Gastroesophageal sphincter (tissue), 4 donors: ENCODE results near the gene SSU72. TPM values are rescaled to one million over a fixed set of nuclear protein-coding genes. Genes with fewer than 3 reads are reported as not detected.

ENCODE experiments used
- ATAC-seq: fragments of 150-250 bp; one replicate; pipeline ENCODE4 v1.9.1; 2016; ENCODE audit warnings: mild to moderate bottlenecking, moderate library complexity
- H3K27ac ChIP-seq, 4 donors: fragments of 200-600 bp; sonication (generic) in 3 of 4; 1 replicate in 3 of 4; 2 replicates in 1 of 4; pipeline ENCODE4 v1.5.1; 2016 to 2019
- H3K27me3 ChIP-seq: fragments of 200-600 bp; sonication (generic); one replicate; pipeline ENCODE4 v1.5.1; 2019
- H3K36me3 ChIP-seq, 2 donors: fragments of 200-600 bp; sonication (generic); one replicate each; pipeline ENCODE4 v1.5.1; 2019; ENCODE audit warnings: control low read depth in 1 of 2
- H3K4me1 ChIP-seq, 3 donors: fragments of 200-600 bp; sonication (generic); 1 replicate in 2 of 3; 2 replicates in 1 of 3; pipeline ENCODE4 v1.5.1; 2016 to 2019; ENCODE audit warnings: control low read depth in 2 of 3
- H3K4me3 ChIP-seq, 2 donors: fragments of 200-600 bp; sonication (generic); one replicate each; pipeline ENCODE4 v1.5.1; 2019; ENCODE audit warnings: mild to moderate bottlenecking in 1 of 2, moderate library complexity in 1 of 2
- H3K9me3 ChIP-seq, 3 donors: fragments of 200-600 bp; sonication (generic); one replicate each; pipeline ENCODE4 v1.5.1; 2017 to 2019; ENCODE audit warnings: control low read depth in 2 of 3
- CTCF ChIP-seq, 4 experiments: fragments of 200-600 bp in 2 of 4; fragments of 450-650 bp in 2 of 4; sonication (generic) in 1 of 4; IDR thresholded peaks; one replicate each; pipeline ENCODE4 v1.5.1; 2017 to 2019; ENCODE audit warnings: antibody characterized with exemption in 4 of 4, mild to moderate bottlenecking in 2 of 4, moderate library complexity in 2 of 4
- EP300 ChIP-seq: sonication (generic); formaldehyde crosslinking; IDR thresholded peaks from one replicate; pipeline ENCODE4 v1.6.1; 2017; ENCODE audit warnings: antibody characterized with exemption, mild to moderate bottlenecking
- POLR2A ChIP-seq, 2 donors: fragments of 450-650 bp; IDR thresholded peaks; one replicate each; pipeline ENCODE4 v1.6.1; 2017; ENCODE audit warnings: antibody characterized with exemption in 2 of 2, mild to moderate bottlenecking in 2 of 2, moderate library complexity in 1 of 2
- POLR2AphosphoS5 ChIP-seq: sonication (generic); formaldehyde crosslinking; IDR thresholded peaks from one replicate; pipeline ENCODE4 v1.6.1; 2017; ENCODE audit warnings: antibody characterized with exemption
- WGBS, 2 donors: methylation state at CpG; one replicate each; pipeline ENCODE4 v1.1.5; 2018; ENCODE audit warnings: low coverage in 1 of 2; 5-methylcytosine and 5-hydroxymethylcytosine counted together
- total RNA-seq, 4 donors: library from RNA; depleted of rRNA; stranded (reverse); fragments of >200 nt; gene quantifications; one replicate each; pipeline ENCODE4 v1.1.0, GENCODE V29; 2016

Gene SSU72
- total RNA-seq, 4 donors from 2014 or later = 90.5 to 109 (median 98.9) TPM

- no peak overlapping the region for H3K4me3 ChIP-seq
- 72 to 79% methylated on average over 6 to 7 of the region's 7 CpGs for WGBS, 2 donors
- peak overlapping the region in 1 of 4 donors; percentile 48 for H3K27ac ChIP-seq
- no peaks in the 10 kb centered on the region for H3K27me3 ChIP-seq
- peaks cover 0 to 13% of the 10 kb centered on the region in 2 donors for H3K36me3 ChIP-seq
- no peak for ATAC-seq
- peaks cover 0 to 27% (median 5%) of the 10 kb centered on the region in 3 donors for H3K4me1 ChIP-seq
- H3K9me3 ChIP-seq = no peaks in the 10 kb centered on the region
- TF ChIP-seq POLR2AphosphoS5 (no peak), CTCF (IDR thresholded peaks at IDR 0.05) (no peak), POLR2A (IDR thresholded peaks at IDR 0.05) (no peak)
Measured at GRCh38 chr1:1550087-1550486, 24.6 kb downstream of the SSU72 start.

- Histone ChIP-seq H3K27ac (no peak overlapping the region), H3K4me3 (no peak overlapping the region), H3K27me3 (no peaks in the 10 kb centered on the region), H3K36me3 (peaks cover 0 to 12% of the 10 kb centered on the region in 2 donors), H3K9me3 (no peaks in the 10 kb centered on the region), H3K4me1 (peaks cover 0 to 18% (median 0%) of the 10 kb centered on the region in 3 donors)
- 90% methylated on average over 7 of the region's 14 CpGs; no CpG with 5 or more reads in 1 of the 2 donors for WGBS, 2 donors
- ATAC-seq = no peak
- TF ChIP-seq POLR2AphosphoS5 (no peak), POLR2A (IDR thresholded peaks at IDR 0.05) (no peak), CTCF (IDR thresholded peaks at IDR 0.05) (no peak), EP300 (no peak)
Measured at GRCh38 chr1:1548591-1548990, 26.1 kb downstream of the SSU72 start.

- ATAC-seq = no peak
- H3K27me3 ChIP-seq = no peaks in the 10 kb centered on the region
- 92% methylated on average over 5 of the region's 19 CpGs; no CpG with 5 or more reads in 1 of the 2 donors for WGBS, 2 donors
- no peak for TF ChIP-seq EP300
- TF ChIP-seq CTCF (IDR thresholded peaks at IDR 0.05) = no peak
- TF ChIP-seq POLR2AphosphoS5 = no peak
- TF ChIP-seq POLR2A (IDR thresholded peaks at IDR 0.05) = no peak
- H3K27ac ChIP-seq = no peak overlapping the region
- H3K9me3 ChIP-seq = no peaks in the 10 kb centered on the region
- no peak overlapping the region for H3K4me3 ChIP-seq
- H3K4me1 ChIP-seq = peaks cover 0 to 18% (median 0%) of the 10 kb centered on the region in 3 donors
- H3K36me3 ChIP-seq = peaks cover 0 to 23% of the 10 kb centered on the region in 2 donors
Measured at GRCh38 chr1:1547476-1547875, 27.2 kb downstream of the SSU72 start.

GRCh38 chr1:1547011-1547410, 27.7 kb downstream of the SSU72 start:
- H3K4me3 ChIP-seq = no peak overlapping the region
- TF ChIP-seq EP300 (no peak), POLR2AphosphoS5 (no peak), POLR2A (IDR thresholded peaks at IDR 0.05) (no peak), CTCF (IDR thresholded peaks at IDR 0.05) (no peak)
- peaks cover 0 to 28% of the 10 kb centered on the region in 2 donors for H3K36me3 ChIP-seq
- no peak for ATAC-seq
- peaks cover 0 to 18% (median 0%) of the 10 kb centered on the region in 3 donors for H3K4me1 ChIP-seq
- H3K9me3 ChIP-seq = no peaks in the 10 kb centered on the region
- H3K27ac ChIP-seq = no peak overlapping the region
- H3K27me3 ChIP-seq = no peaks in the 10 kb centered on the region
- 17 to 85% methylated on average over 1 to 7 of the region's 9 CpGs for WGBS, 2 donors

- Histone ChIP-seq H3K9me3 (no peaks in the 10 kb centered on the region), H3K36me3 (peaks cover 0 to 35% of the 10 kb centered on the region in 2 donors), H3K4me3 (no peak overlapping the region), H3K4me1 (peaks cover 0 to 21% (median 2%) of the 10 kb centered on the region in 3 donors), H3K27ac (no peak overlapping the region), H3K27me3 (no peaks in the 10 kb centered on the region)
- 35% methylated on average over 3 of the region's 23 CpGs; no CpG with 5 or more reads in 1 of the 2 donors for WGBS, 2 donors
- ATAC-seq = no peak
- TF ChIP-seq CTCF (IDR thresholded peaks at IDR 0.05) (no peak), POLR2AphosphoS5 (no peak)
Measured at GRCh38 chr1:1545946-1546737, 28.5 kb downstream of the SSU72 start.
